DMS114 treated with DMSO at 0.1 percent for 48 hours (cell line): Measurements from ENCODE around the gene VEZF1.

Source experiments
- DNase-seq: peaks from one replicate; lab custom pipeline; 2025; ENCODE audit not compliant: unreplicated experiment; lab: John Stamatoyannopoulos, UW

Gene VEZF1

GRCh38 chr17:57931488-57932137 is 56.4 kb downstream of the VEZF1 start:
- DNase-seq: no peak

- no peak for DNase-seq
Measured at GRCh38 chr17:57930239-57930638, 57.8 kb downstream of the VEZF1 start.

- no peak for DNase-seq
Measured at GRCh38 chr17:57929386-57929785, 58.7 kb downstream of the VEZF1 start.

- DNase-seq: no peak
Measured at GRCh38 chr17:57928928-57929327, 59.1 kb downstream of the VEZF1 start.

GRCh38 chr17:57927048-57927723 is 60.9 kb downstream of the VEZF1 start:
- DNase-seq: no peak

- no peak for DNase-seq
Measured at GRCh38 chr17:57926723-57927047, 61.4 kb downstream of the VEZF1 start.

GRCh38 chr17:57925361-57925990 is 62.6 kb downstream of the VEZF1 start:
- no peak for DNase-seq

DNA sequence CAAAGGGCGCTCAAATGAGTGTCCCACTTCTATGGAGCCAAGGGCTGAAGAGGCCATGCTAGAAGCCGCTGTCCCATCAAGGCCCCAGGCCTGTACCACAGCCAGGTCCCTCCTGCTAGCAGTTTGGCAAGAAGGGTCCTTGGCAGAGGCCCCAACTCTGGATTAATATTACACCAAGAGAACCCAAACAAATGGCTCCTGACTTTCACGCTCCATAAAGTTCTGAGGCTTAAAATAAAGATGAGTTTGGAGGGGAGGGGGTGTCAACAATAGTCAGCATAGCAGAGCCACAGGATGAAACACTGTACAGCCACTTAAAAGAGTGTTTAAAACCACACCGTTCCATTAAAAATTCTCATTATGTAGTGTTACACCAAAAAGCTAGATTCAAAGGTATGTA is 63.4 kb downstream of the VEZF1 start:
- no peak for DNase-seq
